Activated T-helper 1 cell treated with Interleukin-2 at 50 U/mL for 16 hours (primary cell): ENCODE data around the gene TBXT.
"Not testable (repeated sequence)": the region's sequence is repeated elsewhere in the genome, so short reads cannot be mapped to it uniquely, and the experiment has no call there.

Source experiments
- DNase-seq: peaks from one replicate; pipeline ENCODE4 v3.0.0-alpha.2; 2020; ENCODE audit warnings: low read depth

TBXT gene, protein sequence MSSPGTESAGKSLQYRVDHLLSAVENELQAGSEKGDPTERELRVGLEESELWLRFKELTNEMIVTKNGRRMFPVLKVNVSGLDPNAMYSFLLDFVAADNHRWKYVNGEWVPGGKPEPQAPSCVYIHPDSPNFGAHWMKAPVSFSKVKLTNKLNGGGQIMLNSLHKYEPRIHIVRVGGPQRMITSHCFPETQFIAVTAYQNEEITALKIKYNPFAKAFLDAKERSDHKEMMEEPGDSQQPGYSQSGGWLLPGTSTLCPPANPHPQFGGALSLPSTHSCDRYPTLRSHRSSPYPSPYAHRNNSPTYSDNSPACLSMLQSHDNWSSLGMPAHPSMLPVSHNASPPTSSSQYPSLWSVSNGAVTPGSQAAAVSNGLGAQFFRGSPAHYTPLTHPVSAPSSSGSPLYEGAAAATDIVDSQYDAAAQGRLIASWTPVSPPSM

DNA sequence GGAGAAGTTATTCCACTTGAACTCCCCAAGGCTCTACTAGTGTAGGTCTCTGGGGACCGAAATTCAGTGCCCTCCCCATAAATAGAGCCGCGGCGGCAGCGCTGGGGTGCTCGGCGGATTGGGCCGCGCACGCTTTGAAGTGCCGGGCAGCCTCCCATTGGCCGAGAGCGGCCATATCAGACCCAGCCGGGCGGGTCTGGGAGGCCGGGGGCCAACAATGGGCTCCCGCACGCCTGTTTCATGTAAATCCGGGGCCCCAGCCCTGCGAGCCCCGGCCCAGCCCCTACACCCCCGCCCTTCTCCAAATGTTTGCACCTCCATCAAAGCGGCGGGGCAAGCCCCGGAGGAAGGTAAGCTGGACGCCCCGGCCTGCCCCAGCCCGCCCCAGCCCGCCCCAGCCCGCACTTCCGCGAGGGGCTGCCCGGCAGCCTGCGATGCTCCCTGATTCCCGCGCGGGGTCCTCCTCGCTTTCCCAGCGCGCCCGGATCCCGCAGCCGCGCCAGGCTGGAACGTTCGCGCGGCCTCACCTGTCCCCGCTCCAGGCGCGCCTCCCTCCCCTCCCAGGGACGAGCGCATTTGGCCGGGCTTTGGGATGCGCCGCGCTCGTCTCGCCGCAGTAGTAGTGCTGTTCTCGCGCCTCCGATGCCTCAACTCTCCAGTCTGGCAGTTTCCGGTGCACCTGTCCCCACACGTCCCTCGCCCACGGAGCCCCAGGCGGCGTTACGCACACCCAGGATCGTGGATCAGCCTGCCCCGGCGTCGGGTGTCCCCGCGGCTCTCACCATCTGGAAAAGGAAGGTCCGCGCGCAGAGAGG is at the start of gene TBXT:
Gene TBXT (minus strand): TSS at position 51 of the 815 bp plus-strand sequence. CDS start 260 bp downstream, outside the sequence.
- no peak for DNase-seq

DNA sequence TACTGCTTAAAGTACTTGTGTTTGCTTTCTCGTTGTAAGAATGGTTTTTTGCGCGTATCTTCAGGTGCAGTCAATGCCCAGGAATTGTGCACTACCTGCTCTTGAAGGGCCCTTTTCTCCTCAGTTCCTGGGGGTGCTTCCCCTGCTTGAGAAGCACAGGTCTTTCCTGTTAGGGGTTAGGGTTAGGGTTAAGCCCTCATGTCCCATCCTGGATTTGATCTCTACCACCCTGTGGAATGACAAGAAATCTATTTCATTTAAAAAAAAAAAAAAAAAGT is 39.6 kb upstream of the TBXT start:
- DNase-seq = no peak

DNA sequence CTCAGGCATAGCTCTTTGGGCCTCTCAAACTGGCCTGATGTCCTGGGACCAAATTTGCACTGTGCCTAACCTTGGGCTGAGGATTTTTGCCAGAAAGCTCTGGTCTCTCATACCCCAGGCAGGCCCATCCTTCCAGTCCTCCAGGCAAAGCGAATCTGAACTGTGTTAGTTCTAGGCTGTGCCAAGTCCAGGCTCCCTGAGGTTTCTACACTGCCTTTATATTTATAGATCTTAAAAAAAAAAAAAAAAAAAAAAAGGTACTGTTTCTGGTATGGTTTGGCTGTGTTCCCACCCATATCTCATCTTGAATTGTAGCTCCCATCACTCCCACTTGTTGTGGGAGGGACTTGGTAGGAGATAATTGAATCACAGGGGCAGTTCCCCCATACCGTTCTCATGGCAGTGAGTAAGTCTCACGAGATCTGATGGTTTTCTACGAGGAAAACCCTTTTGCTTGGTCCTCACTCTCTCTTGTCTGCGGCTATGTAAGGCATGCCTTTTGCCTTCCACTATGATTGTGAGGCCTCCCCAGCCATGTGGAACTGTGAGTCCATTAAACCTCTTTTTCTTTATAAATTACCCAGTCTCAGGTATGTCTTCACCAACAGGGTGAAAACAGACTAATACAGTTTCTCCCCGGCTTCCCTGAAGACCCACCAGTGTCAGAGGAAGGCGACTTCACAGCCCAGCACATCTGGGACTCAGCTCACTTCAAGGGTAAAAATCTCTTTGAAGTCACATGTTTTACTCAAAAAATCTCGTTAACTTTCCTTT is 39.0 kb upstream of the TBXT start:
- DNase-seq = no peak

DNA sequence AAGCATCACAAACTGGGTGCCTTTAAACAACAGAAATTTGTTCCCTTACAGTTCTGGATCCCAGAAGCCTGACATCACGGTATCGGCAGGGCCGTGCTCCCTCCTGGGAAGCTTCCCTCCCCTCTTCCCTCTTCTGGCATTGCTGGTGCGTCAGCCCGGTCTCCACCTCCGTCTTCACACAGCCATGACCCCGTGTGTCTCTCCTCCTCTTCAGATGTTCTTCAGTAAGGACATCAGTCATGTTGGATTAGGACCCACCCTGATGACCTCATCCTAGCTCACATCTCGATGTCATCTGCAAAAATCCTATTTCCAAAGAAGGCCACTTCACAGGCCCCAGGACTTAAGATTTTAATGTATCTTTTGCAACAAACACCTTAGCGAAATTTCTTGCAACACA is 38.4 kb upstream of the TBXT start:
- DNase-seq = no peak

DNA sequence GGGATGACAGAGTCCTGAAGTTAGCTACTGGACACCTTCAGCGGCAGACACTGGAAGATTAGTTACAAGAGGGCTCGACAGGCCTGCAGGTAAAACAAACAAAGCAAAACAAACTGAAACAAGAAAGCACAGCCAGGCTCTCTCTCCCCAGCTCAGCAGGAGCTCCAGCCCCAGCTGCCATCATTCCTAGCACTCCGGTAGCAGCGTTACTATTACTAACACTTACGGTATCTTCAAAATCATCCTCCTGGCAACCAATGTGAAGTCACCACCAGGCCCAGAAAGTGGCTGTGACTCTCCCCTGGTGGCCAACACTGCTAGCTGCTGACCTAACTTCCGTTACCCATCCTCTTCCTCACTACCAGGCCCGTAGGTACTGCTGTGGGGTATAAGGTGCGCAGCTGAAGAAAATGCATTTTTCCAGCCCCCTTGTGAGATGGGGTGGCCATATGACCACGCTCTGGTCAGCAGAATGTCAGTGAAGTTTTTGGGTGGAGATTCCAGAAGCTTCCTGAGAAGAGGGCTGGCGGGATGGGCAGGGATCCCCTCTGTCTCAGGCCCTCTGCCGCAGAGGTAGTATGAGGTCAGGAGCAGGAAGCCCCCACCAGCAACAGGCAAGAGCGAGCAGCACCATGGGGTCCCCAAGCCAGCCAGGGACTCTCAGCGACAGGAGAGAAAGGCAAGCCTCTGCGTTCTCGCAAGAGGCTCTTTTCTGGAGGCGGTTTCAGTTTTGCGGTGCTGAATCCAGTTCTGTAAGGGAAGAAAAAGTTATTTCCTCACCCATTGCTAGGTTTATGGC is 37.4 kb upstream of the TBXT start:
- DNase-seq = no peak

DNA sequence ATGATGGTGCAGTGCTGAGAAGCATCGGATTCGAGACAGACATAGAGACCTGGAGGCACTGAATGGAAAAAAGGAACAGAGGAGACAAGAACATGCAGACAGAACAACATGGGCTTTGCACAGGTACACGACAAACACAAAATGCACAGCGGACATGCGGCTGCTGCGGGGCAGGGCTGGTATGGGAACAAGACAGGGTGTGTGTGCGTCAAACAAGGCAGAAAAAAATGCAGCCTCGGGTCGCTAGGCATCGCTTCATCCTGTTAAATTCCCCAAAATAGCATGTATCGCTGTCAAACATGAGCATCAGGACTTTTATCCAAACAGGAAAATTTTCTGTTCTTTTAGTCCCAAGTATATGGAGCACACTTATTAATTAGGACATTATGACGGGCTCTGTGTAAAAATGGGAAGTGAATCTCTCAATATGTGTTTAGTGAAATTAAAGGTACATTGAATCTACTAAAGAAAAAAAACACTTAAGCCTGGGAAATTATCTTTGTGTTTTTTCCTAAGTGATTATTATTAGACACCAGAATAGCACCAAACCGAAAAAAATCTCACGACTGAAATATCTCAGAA is 36.1 kb upstream of the TBXT start:
- no peak for DNase-seq

DNA sequence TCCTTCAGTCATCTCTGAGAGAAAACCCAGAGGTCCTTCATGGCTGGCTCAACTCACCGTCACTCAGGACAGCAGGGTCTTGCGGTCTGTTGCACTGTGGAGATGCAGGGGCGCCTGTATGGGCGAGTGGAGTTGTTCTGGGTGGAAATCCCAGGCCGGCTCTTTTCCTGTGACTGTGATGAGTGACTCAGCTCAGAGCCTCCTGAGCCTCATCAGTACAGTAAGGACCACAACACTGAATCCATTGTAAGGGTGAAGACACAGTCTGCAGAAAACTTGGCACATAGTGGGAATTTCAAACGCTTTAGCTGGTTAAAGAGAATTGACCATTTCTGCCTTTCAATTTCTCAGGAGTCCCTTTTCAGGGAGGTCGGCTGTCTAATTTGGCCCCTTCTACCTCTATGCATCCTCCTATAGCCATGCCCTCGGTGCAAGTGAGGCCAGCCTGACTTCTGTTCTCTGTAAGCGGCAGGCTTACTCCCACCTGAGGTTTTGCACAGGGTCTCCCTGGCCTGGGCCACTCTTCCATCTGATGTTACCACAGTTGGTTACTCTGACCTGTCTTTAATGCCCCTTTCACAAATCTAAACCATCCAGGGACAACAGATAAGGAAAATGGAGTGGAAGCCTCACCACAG is 35.5 kb upstream of the TBXT start:
- DNase-seq = no peak

DNA sequence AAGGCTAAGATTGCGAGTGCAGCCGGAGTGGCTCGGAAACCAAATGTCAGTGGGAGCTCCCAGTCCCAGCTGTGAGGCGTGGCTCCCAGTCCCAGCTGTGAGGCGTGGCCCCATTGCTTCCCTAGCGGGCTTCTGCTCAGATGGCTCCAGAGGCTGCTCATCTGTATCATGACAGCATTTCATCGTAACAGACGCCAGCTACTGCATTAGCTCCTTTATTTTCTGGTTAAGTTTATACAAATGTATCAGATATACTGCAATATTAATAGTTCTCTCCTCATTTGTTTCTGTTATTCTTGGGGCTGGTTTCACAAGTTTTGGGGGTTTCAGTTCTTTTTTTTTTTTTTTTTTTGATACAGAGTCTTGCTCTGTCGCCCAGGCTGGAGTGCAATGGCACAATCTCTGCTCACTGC is 34.7 kb upstream of the TBXT start:
- DNase-seq = no peak

DNA sequence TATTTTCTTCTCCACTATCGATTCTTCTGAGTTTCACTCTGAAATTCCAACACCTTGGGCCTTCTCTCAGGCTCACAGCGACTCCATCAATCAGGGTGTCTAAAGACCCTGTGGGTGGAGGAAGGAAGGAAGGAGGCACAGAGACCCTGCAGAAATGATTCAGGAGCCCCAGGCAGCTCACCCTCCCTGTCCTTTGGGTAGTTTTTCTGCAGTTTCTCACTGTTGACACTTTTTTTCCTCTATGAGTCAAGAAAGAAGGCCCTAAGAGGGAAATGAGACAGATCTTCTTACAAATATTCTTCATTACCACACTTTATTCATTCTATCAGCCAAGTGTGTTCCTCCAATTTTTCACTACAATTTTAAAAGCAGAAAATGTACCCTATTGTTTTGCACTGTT is 34.2 kb upstream of the TBXT start:
- DNase-seq = no peak

DNA sequence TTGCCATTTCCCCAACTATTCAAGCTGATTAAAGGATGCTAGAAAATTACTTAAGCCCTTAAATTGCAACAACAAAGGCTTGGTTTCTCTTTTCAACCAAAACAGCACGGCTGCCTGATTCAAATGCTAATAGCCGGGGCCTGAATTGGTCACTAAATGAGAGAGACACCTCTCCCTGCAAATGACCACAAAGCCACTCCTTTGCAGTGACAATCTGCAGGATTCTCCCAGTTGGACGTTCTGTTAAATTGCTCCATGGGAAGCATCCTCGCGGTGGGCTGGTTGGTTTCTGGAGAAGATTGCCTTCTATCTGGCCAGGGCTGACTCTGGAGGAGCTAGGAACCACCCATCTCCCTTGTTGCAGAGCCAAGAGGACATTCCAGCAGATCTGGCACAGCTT is 29.7 kb upstream of the TBXT start:
- DNase-seq = no peak

DNA sequence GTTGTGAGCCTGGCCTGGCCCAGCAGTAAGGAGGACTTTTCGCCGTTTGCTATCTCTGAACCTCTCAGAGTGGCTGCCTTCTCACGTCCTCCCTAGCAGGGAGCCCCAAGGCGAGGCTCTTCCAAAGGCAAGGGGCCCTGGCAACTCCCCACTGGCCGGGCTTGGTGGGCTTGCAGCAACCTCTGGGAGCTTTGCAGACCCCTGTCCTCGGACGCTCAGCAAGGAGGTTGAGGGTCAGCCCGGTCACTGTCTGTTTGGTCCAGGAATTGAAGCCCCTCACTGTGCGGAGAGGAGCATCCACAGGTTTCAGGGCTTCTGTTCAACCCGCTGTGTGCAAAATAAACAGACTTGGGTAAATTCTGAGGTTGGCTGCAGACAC is 28.2 kb upstream of the TBXT start:
- no peak for DNase-seq

DNA sequence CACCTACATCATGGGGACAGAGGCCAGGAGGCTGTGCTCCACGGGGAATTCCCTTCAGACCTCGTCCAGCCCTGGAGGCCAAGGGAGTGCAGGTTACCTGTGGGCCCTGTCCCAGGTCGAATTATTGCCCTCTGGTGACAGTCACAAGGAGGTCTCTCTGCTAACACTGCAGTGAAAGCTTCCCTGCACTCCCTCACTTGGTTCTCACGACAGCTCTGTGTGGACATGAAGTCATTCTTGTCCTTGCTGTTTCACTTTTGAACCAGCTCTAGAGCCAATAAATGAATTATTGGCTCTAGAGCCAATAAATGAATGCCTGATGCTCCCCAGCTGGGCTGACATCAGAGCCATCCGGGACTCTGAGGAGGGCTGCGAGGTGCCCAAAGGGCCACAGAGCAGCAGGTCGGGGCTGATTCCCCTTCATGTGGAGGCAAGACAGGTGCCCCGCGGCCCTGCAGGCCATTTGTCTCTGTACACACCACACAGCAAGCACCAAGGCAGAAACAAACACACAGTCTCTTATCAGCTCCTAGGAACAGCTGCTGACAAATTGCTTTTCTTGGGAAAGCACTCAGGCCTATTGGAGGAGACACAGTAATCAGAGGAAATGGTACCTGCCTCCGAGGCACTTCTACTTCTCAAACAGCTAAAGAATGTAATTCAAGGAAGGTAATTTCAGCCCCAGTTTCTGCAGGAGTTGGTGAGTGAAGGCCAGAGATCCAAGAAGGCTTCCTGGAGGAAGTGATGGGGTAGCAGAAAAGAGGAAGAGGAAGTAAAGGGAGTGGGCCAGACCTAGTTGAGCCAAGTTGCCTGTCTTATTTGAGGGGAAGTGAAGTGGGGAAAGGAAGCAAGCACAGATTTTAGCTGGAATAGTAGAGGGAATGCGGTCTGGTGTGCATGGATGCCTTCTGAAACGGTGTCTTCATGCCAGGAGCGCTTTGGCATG is 27.5 kb upstream of the TBXT start:
- no peak for DNase-seq

DNA sequence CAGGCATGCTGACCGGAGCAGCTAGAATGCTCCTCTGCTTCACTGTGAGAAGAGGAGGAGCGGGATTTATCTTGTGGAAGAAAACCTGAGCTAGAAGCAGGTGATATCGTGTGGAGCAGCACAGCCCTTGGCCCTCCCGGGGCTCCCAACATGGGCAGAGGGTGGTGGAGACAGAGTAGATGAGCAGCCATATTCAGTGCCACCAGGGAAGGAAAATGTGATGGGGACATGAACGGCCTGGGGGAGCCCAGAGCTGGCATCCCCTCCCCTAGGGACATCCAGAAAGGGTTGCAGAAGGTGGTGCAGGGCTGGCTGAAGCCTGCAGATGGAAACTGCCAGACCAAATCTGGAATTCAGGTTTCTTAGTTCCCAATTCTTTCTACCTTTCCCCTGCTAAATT is 24.9 kb upstream of the TBXT start:
- DNase-seq = no peak

DNA sequence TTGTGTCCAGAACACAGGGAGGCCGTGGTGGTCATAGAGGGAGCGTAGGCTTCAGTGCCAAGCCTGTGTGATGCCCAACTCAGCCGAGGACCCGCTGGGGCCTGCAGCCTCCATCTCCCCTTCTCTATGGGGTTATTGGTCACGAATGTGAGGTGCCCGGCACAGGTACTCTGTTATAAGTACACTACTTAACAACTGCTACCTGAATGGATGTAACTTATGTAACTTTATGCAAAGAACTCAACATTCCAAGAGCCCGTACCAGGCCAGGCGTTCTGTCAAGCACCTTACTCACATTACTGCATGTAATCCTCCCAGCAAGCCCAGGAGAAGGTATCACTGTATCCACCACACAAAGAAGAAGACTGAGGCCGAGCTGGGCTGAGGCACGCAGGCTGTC is 24.5 kb upstream of the TBXT start:
- DNase-seq = no peak

DNA sequence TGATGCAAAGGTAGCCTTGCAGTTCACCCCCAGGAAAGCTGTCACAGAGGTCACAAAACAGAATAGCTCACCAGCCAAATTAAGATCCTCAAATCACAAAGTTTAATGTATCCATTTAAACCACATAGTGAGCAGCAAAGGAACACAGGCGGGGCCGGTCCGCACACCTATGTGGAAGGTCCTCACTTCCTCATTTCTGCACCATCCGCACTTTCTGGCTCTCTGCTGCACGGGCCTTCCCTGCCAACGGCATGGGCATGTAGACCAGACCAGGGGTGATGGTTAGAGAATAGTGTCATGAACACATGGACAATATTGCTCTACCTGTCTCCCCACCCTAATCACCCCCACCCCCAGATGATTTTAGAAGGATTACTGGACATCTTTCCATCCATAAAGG is 12.1 kb upstream of the TBXT start:
- DNase-seq = no peak

DNA sequence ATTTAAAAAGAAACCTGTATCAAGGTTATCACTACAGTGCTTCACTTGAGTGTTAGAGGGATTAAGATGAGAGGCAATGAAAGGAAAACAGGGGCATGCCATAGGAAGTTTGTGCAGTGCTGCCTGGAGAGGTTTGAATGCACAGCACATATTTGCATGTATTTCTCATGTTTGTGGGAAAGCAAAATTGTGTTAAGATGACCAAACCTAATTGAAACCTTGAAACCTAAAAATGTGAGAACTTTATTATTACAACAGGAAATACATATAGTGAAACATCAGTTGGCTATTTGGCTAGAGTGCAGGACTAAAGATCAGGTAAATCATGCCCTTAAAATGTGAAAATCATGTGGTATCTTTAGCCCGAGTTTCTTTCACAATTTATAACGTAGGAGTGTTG is 8.5 kb upstream of the TBXT start:
- DNase-seq = no peak

DNA sequence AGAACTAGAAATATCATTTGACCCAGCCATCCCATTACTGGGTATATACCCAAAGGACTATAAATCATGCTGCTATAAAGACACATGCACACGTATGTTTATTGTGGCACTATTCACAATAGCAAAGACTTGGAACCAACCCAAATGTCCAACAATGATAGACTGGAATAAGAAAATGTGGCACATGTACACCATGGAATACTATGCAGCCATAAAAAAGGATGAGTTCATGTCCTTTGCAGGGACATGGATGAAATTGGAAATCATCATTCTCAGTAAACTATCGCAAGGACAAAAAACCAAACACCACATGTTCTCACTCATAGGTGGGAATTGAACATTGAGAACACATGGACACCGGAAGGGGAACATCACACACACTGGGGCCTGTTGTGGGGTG is 7.4 kb upstream of the TBXT start:
- DNase-seq = not testable (repeated sequence)

DNA sequence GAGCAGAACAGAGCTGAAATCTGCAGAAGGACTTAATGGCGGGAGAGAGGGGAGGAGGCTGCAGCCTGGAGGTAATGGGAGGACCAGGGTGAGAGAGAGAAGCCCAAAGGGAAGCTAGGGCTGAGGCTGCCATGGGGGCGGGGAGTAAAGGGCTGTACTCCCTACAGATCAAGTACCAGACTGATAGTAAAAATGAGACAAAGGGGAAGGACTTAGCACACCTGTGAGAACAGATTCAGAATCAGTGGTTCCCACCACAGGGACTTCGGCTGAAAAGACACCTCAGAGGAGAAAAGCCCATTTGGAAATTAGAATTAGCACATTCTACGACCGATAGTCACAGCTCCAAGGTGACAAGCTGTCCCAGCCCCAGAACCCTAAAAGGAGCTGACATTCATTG is 6.4 kb upstream of the TBXT start:
- no peak for DNase-seq

DNA sequence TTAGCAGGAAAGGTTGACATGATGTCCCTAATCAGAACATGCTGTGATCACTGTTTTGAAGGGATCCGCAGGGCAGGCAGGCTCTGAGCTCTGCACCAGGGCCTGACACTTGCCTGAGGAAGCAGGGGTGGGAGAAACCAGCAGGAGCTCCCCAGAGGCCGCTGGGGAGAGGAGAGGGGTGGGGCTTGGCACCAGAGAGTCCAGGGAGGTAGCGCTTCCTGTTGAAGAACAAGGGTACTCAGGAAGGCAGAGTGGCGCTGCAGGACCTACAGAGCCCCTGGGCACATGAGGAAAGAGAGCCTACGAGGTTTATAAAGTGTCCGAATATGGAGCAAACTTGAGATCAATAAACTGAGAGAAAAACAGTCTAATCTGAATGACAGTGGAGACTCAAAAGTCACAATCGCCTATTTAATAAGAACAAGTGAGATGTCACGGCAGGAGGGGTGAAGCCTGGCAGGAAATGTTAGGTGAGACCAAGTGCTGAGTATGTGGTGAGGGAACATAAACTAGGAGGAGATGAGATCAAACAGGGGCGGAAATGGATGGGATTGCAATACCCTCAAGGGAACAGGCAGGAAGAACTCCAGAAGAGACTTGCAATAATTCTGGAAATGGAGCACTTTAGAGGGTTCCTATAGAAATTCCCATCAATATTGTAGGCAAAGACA is 5.8 kb upstream of the TBXT start:
- no peak for DNase-seq

DNA sequence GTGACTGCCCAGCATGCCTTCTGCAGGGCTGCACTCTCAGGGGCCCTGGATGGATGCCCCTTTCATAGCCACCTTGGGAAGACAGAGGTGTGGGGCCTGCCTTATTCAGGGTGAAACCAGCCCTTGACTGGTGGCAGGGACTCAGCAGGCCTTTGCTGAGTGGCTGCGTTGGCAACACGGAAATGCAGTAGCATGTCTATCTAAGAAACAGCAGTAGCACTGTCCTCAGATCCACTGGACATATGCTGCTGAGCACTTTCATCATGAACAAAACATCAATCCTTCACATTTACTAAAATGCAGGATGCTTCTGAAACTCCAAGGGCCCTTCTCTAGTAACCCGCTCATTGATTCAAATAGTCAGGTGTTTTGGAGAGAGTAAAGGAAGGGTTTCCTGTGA is 4.9 kb upstream of the TBXT start:
- DNase-seq = no peak
